GM21447 (cell line): ENCODE data around the gene PLCB1.
"Not testable (repeated sequence)": the region's sequence is repeated elsewhere in the genome, so short reads cannot be mapped to it uniquely, and the experiment has no call there.

Experiments used
- ATAC-seq: cut with Tn5 transposase; IDR thresholded peaks from one replicate; pipeline ENCODE4 v1.9.1; 2021; ENCODE audit not compliant: unreplicated experiment

Gene PLCB1

DNA sequence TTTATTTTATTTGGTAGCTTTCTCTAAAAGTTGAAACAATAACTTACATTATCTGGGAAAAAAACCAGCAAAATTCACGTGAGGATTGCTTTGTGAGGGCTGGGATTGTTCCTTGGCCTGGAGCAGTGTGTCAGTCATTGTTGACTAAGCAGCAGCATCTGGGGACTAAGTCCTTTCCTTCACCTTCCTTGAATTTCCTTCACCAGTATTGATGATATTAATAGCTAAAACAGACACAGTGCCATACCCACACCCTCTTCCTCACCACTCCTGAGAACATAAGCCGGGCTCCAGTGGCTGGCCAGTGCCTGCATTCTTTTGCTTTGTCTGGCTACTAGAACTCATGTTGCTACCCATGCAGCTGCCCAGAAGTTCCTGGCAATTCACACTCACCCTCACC is 23.7 kb downstream of the PLCB1 start:
- ATAC-seq = no peak

DNA sequence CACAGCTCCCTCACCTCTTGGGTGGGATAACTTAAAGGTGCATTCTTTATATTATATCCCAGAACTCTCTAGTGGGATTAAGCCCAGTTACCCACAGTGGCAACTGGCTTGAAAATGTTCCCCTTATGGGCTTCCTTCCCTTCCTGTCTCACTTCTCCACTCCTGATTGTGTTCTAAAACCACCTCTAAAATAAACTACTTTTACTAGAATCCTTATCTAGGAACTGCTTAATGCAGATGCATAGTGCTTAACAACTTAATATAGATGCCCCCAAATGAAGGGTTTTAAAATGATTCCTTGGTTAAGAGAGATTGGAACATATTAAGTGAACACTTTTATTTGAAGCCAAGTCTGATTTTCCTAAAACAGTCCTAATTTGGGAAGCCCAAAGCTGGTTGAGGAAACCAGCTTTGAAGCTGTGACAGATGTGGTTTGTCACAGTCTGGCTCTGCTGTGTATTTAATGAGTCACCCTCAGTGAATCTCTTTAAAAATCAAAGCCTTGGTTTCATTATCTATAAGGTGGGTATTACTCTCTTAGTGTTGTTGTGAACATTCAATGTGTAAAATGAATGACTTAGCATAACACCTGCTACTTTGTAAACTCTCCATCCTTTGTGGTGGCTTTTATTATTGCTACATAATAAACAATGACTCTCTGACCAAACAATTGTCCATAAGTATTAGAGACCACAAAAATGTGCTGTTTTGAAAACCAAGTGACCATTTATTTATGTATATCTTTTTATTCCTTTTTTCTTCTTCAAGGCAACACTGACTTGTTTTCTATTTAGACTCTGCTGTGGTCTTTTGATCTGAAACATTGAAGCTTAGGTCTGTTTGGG is 24.4 kb downstream of the PLCB1 start:
- peak; percentile 69 for ATAC-seq

DNA sequence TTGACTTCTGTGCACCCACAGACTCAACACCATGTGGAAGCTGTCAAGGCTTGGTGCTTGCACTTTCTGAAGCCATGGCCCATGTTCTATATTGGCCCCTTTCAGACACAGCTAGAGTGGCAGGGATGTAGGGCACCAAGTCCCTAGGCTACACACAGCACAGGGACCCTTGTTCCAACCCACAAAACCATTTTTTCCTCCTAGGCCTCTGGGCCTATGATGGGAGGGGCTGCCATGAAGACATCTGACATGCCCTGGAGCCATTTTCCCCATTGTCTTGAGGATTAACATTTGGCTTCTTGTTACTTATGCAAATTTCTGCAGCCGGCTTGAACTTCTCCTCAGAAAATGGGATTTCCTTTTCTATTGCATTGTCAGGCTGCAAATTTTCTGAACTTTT is 27.2 kb downstream of the PLCB1 start:
- ATAC-seq = not testable (repeated sequence)

DNA sequence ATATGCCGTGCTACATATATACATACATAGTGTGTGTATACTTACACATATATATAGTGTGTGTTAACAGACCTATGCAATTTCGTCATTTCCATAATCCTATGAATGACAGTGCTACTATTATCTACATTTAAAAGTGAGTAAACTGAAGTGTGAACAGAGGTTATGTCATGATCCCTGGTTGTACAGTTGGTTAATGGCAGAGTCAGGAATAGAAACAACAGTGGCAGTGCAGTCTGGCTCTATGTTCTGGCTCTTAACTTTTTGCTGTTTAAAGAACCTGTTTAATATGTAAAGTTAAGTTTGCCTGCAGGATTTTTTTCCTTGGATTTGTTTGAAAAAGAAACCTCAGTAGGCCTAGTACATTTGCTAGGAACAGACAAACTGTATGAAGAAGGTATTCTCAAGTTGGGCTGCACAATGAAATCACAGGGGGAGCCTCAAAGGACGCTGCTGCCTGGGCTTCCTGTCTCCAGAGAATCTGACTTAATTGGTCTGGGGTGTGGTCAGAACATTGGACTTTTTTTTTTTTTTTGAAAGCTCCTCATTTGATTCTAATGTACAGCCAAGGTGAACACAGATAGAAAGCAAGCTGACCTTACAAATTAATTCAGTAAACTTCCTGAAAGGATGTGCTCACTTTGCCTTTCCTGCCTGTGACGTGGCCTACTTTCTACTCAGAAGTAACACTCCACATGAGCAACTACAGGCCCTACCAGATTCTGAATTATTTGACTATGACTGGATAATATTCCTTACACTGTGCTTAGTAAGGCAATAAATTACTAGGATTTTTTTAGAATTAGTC is 29.4 kb downstream of the PLCB1 start:
- ATAC-seq = no peak

DNA sequence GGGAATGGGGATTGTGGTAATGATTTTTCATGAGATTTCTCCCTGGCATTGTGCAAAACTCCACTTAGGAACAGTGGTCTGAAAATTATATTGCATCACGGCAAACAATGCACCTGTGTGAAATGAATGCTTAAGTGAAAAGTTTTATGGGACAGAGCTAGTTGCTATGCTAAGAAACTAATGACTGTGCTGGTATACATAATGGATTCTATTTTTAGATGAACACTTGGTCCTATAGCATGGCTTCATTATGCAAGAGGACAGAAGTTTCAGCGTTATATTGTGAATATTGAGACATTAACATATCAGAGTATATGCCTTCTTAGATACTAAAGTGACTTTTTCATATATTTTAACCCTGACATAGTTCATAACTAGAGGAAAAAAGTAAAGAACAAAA is 30.5 kb downstream of the PLCB1 start:
- no peak for ATAC-seq

DNA sequence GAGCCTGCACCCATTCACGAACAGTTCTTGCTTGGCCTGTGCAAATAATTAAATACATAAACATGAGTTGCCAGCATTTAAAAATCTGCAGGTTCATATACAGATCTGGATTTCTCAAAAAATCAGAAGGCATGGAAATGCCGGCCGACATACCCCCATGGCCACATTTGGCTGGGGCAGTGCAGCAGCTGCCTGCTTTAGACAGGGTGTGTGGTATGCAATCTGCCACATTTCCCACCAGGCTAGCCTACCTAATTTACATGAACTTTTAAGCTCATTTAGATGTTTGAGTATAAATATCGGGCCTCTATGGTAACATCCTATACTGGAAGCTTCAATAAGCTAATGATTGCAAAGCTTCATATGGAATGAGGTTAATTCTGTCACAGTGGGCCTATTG is 31.5 kb downstream of the PLCB1 start:
- ATAC-seq = no peak

DNA sequence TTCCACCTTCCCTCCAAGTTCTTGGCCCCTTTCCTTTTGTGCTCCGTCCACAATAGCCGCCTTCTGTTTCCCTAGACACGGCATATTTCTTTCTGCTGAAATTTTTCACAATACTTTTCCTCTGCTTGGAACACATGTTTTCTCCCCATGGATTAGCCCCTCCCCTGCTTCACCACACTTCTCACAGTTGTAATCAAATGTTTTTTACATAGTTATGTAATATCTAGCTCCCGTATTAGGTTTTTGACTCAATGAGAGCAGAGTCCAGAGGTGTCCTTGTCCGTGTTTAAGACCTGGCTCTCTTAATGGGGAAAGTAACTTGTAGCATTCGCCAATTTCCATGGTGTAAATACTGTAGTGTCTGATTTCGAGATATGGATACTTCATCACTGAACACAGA is 34.7 kb downstream of the PLCB1 start:
- no peak for ATAC-seq

DNA sequence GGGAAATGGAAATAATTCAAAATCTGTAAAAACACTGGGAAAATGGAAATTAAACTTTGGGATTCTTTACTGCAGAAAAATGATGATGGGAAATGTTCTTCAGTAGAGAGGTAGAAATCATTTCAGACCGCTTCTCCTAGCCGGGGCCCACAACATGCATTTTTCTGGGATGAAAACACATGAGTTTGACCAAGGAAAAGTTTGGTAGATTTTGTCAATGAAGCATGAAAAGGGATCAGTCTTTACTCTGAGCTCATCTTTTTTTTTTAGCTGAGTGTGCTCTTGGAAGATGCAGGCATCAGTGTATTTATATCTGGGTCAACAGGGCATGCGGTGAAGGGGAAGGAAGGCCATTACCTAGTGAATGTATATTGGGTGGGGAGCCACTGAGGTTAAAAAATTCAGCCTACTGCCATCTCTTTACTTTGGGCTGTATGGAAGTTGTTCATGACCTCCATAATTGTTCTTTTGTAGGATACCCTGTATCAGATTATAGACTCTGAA is 36.8 kb downstream of the PLCB1 start:
- ATAC-seq = no peak

DNA sequence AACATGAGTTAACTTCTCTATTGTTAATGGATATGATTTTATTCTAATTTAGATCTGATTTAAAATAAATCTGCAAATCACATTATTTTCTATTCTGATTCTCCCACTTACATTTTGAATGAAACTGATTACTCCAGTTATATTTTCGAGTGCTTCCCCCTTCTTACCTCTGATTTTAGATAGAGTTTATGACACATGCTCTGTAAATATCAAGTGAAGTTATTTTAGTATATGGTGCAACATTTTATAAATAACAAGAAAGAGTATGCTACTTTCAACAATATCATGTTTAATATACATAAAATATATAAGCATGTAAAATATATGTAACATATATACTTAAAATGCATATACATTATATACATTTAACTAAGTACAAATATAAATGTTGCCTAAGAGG is 38.9 kb downstream of the PLCB1 start:
- no peak for ATAC-seq

DNA sequence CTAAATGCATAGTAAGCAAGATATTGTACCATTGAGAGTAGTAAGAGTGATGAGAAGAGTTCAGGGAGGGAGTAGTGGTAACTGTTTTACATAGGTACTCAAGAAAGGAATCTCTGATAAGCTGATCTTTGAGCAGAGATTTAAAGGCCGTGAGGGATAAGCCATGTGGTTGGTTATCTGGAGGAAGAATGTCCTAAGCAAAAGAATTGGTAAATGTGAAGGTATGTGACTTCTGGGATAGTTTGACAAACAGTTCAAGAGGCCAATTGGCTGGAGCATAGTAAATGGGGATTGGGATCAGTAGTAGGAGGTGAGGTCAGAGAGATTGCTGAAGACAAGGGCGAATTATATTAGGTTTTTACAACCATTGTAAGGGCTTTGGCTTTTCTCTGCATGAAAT is 40.1 kb downstream of the PLCB1 start:
- ATAC-seq = no peak

DNA sequence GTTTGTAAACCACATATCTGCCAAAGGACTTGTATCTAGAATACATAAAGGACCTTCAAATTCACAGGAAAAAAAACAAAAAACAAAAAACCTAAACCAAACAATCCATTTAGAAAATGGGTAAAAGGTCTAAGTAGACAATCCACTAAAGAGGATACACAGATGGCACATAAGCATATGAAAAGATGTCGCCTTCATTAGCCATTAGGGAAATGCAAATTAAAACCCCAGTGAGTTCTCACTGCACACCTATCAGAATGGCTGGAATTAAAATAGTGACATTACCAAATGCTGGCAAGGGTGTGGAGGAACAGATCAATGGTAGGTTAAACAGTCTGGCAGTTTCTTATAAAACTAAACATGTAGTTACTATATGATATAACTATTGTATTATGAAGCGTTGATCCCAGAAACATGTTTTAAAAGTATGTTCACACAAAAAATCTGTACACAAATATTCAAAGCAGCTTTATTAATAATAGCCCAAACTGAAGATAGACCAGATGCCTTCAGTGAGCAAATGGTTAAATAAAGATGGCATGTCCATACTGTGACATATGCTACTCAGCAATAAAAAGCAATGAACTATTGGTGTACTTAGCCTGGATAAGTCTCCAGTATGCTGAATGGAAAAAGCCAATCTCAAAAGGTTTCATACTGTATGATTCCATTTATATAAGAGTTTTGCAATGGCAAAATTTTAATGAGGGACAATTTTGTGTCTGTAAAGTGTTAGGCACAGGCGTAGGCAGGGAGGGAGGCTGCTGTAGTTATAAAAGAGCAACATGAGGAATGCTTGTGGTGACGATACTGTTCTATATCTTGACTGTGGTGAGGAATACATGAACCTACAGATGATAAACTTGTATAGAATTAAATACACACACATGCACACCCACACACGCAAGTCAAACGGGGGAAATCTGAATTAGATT is 43.9 kb downstream of the PLCB1 start:
- ATAC-seq = no peak

DNA sequence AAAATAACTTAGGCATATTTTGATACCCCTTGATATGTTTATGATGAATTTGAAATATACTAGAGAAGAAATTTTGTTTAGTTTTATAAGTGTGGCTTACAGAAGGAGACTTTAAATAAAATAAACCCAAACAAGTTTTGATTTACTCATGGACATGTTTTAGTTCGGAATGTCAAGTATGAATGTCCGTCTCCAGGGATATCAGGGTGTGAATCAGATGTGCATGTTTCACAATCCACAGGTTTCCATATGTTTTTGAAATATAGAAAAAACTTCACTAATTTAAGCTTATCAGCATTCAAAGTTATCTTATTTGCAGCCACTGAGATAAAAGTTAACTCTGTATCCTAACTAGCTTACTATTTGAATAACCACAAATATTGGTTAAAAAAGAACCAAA is 51.5 kb downstream of the PLCB1 start:
- ATAC-seq = no peak

DNA sequence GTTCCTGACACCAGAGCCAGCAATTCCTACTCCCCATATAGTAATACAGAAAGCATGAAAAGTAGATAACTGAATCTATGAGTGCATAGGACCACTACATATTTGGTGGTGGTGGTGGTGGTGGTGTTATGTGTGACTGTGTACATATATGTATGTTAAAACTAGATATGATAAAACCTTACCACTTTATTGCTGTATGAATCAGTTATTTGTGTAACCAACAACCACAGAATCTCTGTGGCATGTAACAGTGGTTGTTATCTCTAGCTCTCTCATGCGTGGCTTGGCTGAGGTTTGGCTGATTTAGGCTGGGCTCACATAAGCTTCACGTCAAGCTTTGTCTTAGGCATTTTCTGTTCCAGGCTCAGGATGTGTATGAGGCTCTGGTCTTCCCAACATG is 55.7 kb downstream of the PLCB1 start:
- ATAC-seq = no peak

DNA sequence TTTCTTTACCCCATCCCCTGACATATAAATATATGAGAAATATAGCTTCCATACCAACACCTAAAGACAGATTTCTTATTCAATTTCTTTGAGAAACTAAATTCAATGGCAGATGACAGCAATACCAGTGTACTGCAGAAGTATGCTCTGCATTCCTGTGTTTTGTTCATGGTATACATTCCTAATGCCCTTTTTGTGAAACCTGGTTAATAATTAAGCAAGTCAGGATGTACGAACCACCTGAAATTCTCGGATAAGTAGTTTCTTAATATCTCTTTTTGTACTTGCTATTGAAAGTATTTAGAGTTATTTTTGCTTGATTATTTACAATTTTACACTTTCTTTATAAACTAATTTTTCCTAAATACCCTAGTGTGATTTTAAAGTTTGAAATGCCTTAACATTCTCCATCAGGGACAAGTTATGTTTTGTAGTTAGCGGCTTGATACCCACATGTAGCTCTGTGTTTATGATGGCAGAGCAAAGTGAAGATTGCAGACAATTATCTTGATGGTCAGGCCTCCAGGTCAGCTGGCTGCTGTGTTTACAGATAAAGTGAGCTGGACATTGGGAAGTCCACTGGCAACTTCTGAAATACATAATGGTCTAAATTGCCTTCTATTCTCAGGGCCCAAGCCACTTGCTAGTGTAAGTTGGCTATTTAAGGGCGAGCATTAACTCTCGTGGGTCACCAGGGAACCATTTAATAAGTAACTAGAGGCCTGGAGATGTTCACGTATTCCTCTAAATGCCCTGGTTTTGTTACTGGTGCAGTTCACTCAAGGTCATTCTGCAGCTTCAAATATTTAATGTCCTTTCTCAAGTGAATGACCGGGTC is 58.2 kb downstream of the PLCB1 start:
- ATAC-seq = no peak

DNA sequence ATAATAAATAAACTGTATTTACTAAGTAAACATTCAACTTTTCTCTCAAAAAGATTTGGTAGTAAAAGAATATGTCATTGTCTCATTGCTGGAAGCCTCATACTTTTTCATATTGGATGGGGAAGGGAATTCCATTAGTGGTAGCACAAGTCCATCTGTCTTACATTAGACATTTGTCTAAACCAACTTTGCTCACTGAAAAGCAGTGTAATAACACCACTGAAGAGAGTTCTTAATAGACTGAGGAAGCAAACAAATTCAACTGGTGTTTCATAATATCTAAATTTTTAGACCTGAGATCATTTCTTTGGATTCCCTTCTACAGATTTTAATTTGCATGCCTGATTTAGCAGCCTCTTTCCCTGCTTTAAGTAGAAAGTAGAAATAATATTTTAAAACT is 62.7 kb downstream of the PLCB1 start:
- ATAC-seq = no peak

DNA sequence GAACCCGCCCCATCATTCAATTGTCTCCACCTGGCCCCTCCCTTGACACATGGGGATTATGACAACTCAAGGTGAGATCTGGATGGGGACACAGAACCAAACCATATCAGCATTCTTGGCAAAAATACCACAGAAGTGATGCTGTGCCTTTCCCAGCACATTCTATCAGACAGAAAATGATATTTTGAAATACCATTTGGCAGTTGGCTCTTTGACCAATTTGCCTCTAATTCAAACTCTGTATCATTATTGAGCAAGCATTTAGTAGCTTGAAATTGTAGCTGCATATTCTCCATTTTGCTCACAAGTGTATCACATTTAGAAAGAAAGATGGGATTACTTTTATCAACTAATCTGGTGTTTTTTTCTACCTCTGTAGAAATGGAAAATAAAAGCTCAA is 64.0 kb downstream of the PLCB1 start:
- no peak for ATAC-seq

DNA sequence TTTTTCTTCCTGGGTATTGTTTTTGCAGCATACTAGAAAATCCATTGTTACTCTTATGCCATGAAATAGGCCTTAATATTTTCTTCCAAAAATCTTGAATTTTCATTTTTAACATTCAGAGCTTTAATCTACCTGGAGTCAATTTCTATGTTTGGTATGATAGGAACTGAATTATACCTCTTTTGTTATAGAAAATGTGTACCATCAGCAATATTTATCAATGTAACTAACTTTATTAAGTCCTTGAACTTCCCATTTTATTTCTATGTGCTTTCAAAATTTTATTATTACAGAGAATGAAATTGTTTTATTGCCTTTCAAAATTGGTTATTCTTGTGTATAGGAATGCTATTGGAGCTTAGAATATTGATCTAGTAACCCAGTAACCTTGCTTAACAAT is 68.2 kb downstream of the PLCB1 start:
- no peak for ATAC-seq

DNA sequence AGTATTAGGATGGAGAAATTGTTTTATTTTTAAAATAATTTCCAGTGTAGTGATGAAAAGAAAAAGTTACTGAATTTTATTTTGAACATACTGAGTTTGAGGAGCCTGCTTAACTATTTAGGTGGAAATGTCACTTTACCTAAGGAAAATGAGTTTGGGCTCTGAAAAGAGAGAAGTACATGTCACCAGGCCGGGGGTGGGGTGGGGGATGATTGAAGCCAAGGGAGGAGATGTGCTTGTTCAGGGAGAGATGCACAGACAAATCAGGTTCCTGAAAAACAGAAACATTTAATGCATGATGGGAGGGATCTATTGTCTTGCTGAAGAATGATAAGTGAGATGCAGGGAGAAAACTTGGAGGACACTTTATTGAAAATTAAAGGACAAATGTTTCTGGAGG is 71.3 kb downstream of the PLCB1 start:
- ATAC-seq = no peak

DNA sequence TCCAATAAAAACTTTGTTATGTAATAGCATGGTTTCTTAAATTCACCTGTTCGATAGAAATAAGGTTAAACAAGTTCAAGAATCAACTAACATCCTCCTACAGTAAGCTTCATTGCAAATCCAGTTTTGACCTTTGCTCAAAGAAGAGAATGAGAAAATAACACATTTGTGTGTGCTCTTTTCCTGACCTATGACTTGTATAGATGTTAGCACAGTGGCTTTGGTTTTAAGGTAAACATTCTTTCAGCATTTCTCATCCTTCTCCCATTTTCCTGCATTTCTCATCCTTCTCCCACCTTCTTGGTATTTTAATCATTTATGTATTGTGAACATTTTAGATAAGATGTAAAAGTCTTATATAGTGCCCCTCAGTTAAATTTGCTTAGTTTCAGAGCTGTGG is 73.9 kb downstream of the PLCB1 start:
- no peak for ATAC-seq

DNA sequence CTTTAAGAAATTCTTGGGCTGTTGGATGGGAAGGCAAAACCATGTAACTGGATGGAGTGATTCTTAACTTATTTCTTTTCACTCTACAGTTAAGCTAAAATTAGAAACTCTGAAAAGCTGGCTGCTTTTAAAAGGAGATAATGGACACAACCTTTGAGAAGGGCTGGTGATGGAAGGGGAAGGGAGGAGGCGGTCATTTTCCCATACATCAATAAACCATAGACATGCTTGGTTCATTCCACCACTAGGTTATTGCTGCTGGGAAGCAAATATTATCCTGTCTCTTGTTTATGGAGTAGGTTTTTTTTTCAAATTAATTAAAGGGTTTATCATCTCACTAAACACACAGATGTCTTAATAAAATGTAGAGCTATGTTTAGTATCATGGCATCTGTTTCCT is 76.2 kb downstream of the PLCB1 start:
- no peak for ATAC-seq
